KMS-11 (cell line): ENCODE results near the gene ADIPOQ.
"Not testable (repeated sequence)": the region's sequence is repeated elsewhere in the genome, so short reads cannot be mapped to it uniquely, and the experiment has no call there.

Source experiments
- H2AFZ ChIP-seq: fragments of 200-600 bp; sonication (generic); 2 replicates; pipeline ENCODE4 v1.6.1; 2016; ENCODE audit warnings: antibody characterized with exemption, mixed run types, low read depth
- H3K27ac ChIP-seq: fragments of 200-600 bp; sonication (generic); 2 replicates; pipeline ENCODE4 v1.6.1; 2016; ENCODE audit warnings: mild to moderate bottlenecking, mixed run types
- H3K27me3 ChIP-seq: fragments of 200-600 bp; sonication (generic); 2 replicates; pipeline ENCODE4 v1.6.1; 2017; ENCODE audit warnings: mild to moderate bottlenecking, low read depth, mixed run types, moderate library complexity; ENCODE audit not compliant: insufficient read depth
- H3K36me3 ChIP-seq: fragments of 200-600 bp; sonication (generic); 2 replicates; pipeline ENCODE4 v1.6.1; 2017; ENCODE audit warnings: mild to moderate bottlenecking, mixed run types; ENCODE audit not compliant: insufficient read depth
- H3K4me1 ChIP-seq: fragments of 200-600 bp; sonication (generic); 2 replicates; pipeline ENCODE4 v1.6.1; 2016; ENCODE audit warnings: mild to moderate bottlenecking, low read depth, mixed run types; ENCODE audit not compliant: poor library complexity, severe bottlenecking
- H3K4me2 ChIP-seq: fragments of 200-600 bp; sonication (generic); 2 replicates; pipeline ENCODE4 v1.7.0; 2016; ENCODE audit warnings: mild to moderate bottlenecking, mixed run types
- H3K4me3 ChIP-seq: fragments of 200-600 bp; sonication (generic); IDR thresholded peaks from 2 replicates; pipeline ENCODE4 v1.6.1; 2017; ENCODE audit warnings: low read depth, low read length, mixed read lengths; ENCODE audit not compliant: insufficient read depth
- H3K79me2 ChIP-seq: fragments of 200-600 bp; sonication (generic); 2 replicates; pipeline ENCODE4 v1.6.1; 2016; ENCODE audit warnings: low read depth, mixed run types; ENCODE audit not compliant: insufficient read depth
- H3K9ac ChIP-seq: fragments of 200-600 bp; sonication (generic); 2 replicates; pipeline ENCODE4 v1.6.1; 2016; ENCODE audit warnings: mild to moderate bottlenecking, mixed run types
- H4K20me1 ChIP-seq: fragments of 200-600 bp; sonication (generic); 2 replicates; pipeline ENCODE4 v1.6.1; 2016; ENCODE audit warnings: mild to moderate bottlenecking, mixed run types; ENCODE audit not compliant: insufficient read depth
- TF ChIP-seq, protein P1 (sequence below): fragments of 200-600 bp; sonication (generic); conservative IDR thresholded peaks from 2 replicates; pipeline ENCODE4 v1.6.1; 2017; ENCODE audit warnings: low read depth, mild to moderate bottlenecking, antibody characterized with exemption, low read length, moderate library complexity, mixed read lengths

ADIPOQ gene

GRCh38 chr3:186806089-186807055 is 36.1 kb upstream of the ADIPOQ start, which contains the start of gene RFC4:
Gene RFC4, minus strand, starts transcription at chr3:186806482. Its CDS starts 1,769 bp downstream, at chr3:186804713.
- H3K27ac ChIP-seq, result peak within 1 kb of the TSS; percentile 71
- peak within 1 kb of the TSS; percentile 85 for H3K9ac ChIP-seq
- H3K4me2 ChIP-seq, result peak within 1 kb of the TSS; percentile 84
- H4K20me1 ChIP-seq, result no peaks in the 10 kb centered on the region
- peak within 1 kb of the TSS; percentile 59 for H3K4me3 ChIP-seq
- no peaks in the 10 kb centered on the region; the same call in 1 of the 2 replicates for H3K36me3 ChIP-seq
- H2AFZ ChIP-seq, result peak within 1 kb of the TSS; percentile 88
- peaks cover 32% of the 10 kb centered on the region for H3K79me2 ChIP-seq
- TF ChIP-seq, protein P1, sequence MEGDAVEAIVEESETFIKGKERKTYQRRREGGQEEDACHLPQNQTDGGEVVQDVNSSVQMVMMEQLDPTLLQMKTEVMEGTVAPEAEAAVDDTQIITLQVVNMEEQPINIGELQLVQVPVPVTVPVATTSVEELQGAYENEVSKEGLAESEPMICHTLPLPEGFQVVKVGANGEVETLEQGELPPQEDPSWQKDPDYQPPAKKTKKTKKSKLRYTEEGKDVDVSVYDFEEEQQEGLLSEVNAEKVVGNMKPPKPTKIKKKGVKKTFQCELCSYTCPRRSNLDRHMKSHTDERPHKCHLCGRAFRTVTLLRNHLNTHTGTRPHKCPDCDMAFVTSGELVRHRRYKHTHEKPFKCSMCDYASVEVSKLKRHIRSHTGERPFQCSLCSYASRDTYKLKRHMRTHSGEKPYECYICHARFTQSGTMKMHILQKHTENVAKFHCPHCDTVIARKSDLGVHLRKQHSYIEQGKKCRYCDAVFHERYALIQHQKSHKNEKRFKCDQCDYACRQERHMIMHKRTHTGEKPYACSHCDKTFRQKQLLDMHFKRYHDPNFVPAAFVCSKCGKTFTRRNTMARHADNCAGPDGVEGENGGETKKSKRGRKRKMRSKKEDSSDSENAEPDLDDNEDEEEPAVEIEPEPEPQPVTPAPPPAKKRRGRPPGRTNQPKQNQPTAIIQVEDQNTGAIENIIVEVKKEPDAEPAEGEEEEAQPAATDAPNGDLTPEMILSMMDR, result no peak
- peaks cover 20% of the 10 kb centered on the region for H3K4me1 ChIP-seq
- H3K27me3 ChIP-seq, result no peaks in the 10 kb centered on the region

GRCh38 chr3:186807231-186807630 is 35.3 kb upstream of the ADIPOQ start:
- Histone ChIP-seq H3K9ac (peak overlapping the region; percentile 85; the same call in 1 of the 2 replicates), H3K79me2 (peaks cover 32% of the 10 kb centered on the region), H3K4me3 (no peak overlapping the region), H3K27ac (peak overlapping the region; percentile 71), H3K36me3 (no peaks in the 10 kb centered on the region; the same call in 1 of the 2 replicates), H4K20me1 (no peaks in the 10 kb centered on the region), H3K4me2 (peak overlapping the region; percentile 84), H2AFZ (peak overlapping the region; percentile 88), H3K27me3 (no peaks in the 10 kb centered on the region), H3K4me1 (peaks cover 19% of the 10 kb centered on the region)
- TF ChIP-seq, protein P1, result no peak

DNA sequence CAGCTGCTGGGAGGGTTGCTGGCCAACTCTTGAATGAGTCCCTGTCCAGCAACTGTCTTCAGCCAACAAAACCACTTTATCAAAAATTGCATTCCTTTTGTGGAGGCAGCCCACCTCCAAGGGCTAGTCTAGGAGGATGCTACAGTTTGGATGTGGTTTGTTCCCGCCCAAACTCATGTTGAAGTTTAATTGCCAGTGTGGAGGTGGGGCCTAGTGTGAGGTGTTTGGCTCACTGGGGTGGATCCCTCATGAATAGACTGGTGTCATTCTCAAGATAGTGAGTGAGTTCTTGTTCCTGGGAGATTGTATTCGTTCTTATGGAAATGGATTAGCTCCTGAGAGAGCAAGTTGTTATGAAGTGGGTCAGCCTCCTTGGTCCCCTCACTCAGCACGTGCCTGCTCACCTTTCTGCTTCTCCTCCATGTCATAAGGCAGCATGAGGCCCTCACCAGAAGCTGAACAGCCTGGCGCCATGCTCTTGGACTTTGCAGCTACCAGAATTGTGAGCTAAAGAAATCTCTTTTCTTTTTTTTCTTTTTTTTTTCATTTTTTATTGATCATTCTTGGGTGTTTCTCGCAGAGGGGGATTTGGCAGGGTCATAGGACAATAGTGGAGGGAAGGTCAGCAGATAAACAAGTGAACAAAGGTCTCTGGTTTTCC is 32.0 kb upstream of the ADIPOQ start:
- TF ChIP-seq, protein P1, result no peak
- Histone ChIP-seq H3K27me3 (no peaks in the 10 kb centered on the region), H3K79me2 (peaks cover 8% of the 10 kb centered on the region), H3K4me2 (no peak overlapping the region), H3K9ac (no peak overlapping the region), H3K4me3 (no peak overlapping the region), H2AFZ (no peak overlapping the region), H4K20me1 (no peaks in the 10 kb centered on the region), H3K4me1 (peaks cover 7% of the 10 kb centered on the region), H3K27ac (no peak overlapping the region), H3K36me3 (no peaks in the 10 kb centered on the region)

- not testable (repeated sequence) for H3K4me1 ChIP-seq, H2AFZ ChIP-seq, H4K20me1 ChIP-seq, H3K4me3 ChIP-seq, H3K27ac ChIP-seq, H3K79me2 ChIP-seq, H3K36me3 ChIP-seq, H3K9ac ChIP-seq, H3K4me2 ChIP-seq, H3K27me3 ChIP-seq
These were observed 31.2 kb upstream of the ADIPOQ start for GRCh38 chr3:186811313-186811712.
